ENCODE results near the gene UQCRC2. TPM values are rescaled to one million over a fixed set of nuclear protein-coding genes. Genes with fewer than 3 reads are reported as not detected.

Gene UQCRC2
- total and polyA plus RNA-seq, 10 of the 15 experiments (the other 5 are each of a cell fraction or from before 2014, with no cell fraction given) = 256 to 563 (median 327) TPM

GRCh38 chr16:22010902-22011301 lies 57.7 kb downstream of the UQCRC2 start:
- no peak overlapping the region for H3K9ac ChIP-seq (ENCODE audit: control insufficient read depth, insufficient read depth, low read length)
- no peaks in the 10 kb centered on the region for H3K36me3 ChIP-seq (ENCODE audit: control insufficient read depth in 2 of 2, insufficient read depth in 2 of 2, low read length in 1 of 2)
- WGBS (ENCODE audit: insufficient coverage, insufficient replicate concordance, low lambda C conversion rate, missing lambda C conversion rate) = 93% methylated on average over 5 of the region's 5 CpGs
- intact Hi-C loops (cut with micrococcal nuclease; ENCODE audit: unreplicated experiment) = loop anchor here (5.0 kb wide), 2 partner anchors 41 to 286 kb away; partner anchors contain the start of gene POLR3E
- no peaks in the 10 kb centered on the region for H3K9me3 ChIP-seq (replicated peaks; ENCODE audit: control insufficient read depth, insufficient read depth, low read length)
- DNase-seq (ENCODE audit: low read depth, low spot score) (no peak), ATAC-seq (no peak), FAIRE-seq (no peak)
- SMC1A ChIA-PET (ENCODE audit: uncharacterized antibody, unreplicated experiment) = interaction anchor here (2.1 to 25.5 kb wide), 4 partner anchors 9 to 67 kb away, joined by 9 to 567 read pairs (median 26); no protein-coding TSS in a partner anchor
- POLR2A ChIA-PET = interaction anchor here (0.9 to 3.6 kb wide), 3 partner anchors 9 to 16 kb away, joined by 3 to 33 read pairs (median 11); no protein-coding TSS in a partner anchor
- no peak overlapping the region for H3K4me3 ChIP-seq
- peaks cover 37% of the 10 kb centered on the region for H3K4me1 ChIP-seq (ENCODE audit: control insufficient read depth, insufficient read depth, low read length)
- no TSS peak for BruUV-seq (replicated peaks)
- TF ChIP-seq PAX5 (IDR thresholded peaks at IDR 0.05; ENCODE audit: borderline replicate concordance, low read depth, low read length) = no peak
- TF ChIP-seq NR2F1 (conservative IDR thresholded peaks at IDR 0.05) = 0 out of 2 replicates have a peak, but pooled peaks have one; percentile 26
- H3K79me2 ChIP-seq (ENCODE audit: control insufficient read depth, insufficient read depth, low read length) = peaks cover 22% of the 10 kb centered on the region
- CTCF ChIA-PET = interaction anchor here (0.6 to 20.1 kb wide), 6 partner anchors 54 to 358 kb away, joined by 3 to 686 read pairs (median 6); no protein-coding TSS in a partner anchor
- RAD21 ChIA-PET (ENCODE audit: unreplicated experiment) = interaction anchor here (1.6 to 22.7 kb wide), 5 partner anchors 12 to 67 kb away, joined by 6 to 466 read pairs (median 9); no protein-coding TSS in a partner anchor
- H3K4me2 ChIP-seq (ENCODE audit: control insufficient read depth, insufficient read depth) = no peak overlapping the region
- no peaks in the 10 kb centered on the region for H3K27me3 ChIP-seq (replicated peaks in 1 of 2; ENCODE audit: control insufficient read depth in 2 of 2, insufficient read depth in 2 of 2, low read length in 1 of 2)
- H3K27ac ChIP-seq (ENCODE audit: control insufficient read depth, insufficient read depth) = no peak overlapping the region
- in situ Hi-C loops (cut with MboI) = no loop called here
- H4K20me1 ChIP-seq (ENCODE audit: control insufficient read depth, insufficient read depth) = no peaks in the 10 kb centered on the region; the same call in 1 of the 2 replicates
- H2AFZ ChIP-seq (ENCODE audit: control insufficient read depth, low read depth, low read length) = no peak overlapping the region

- H3K4me2 ChIP-seq (ENCODE audit: control insufficient read depth, insufficient read depth) = peak overlapping the region; percentile 30
- ATAC-seq (no peak), DNase-seq (ENCODE audit: low read depth, low spot score) (no peak), FAIRE-seq (no peak)
- CTCF ChIA-PET = interaction anchor here (0.6 to 20.1 kb wide), 8 partner anchors 10 to 176 kb away, joined by 3 to 686 read pairs (median 3); no protein-coding TSS in a partner anchor
- H3K4me1 ChIP-seq (ENCODE audit: control insufficient read depth, insufficient read depth, low read length) = peaks cover 32% of the 10 kb centered on the region
- H3K9ac ChIP-seq (ENCODE audit: control insufficient read depth, insufficient read depth, low read length) = no peak overlapping the region
- WGBS (ENCODE audit: insufficient coverage, insufficient replicate concordance, low lambda C conversion rate, missing lambda C conversion rate) = 48% methylated on average over 2 of the region's 2 CpGs
- BruUV-seq (replicated peaks) = no TSS peak
- SMC1A ChIA-PET (ENCODE audit: uncharacterized antibody, unreplicated experiment) = interaction anchor here (0.7 to 25.5 kb wide), 18 partner anchors 9 to 197 kb away, joined by 3 to 567 read pairs (median 4); no protein-coding TSS in a partner anchor
- H2AFZ ChIP-seq (ENCODE audit: control insufficient read depth, low read depth, low read length) = no peak overlapping the region
- RAD21 ChIA-PET (ENCODE audit: unreplicated experiment) = interaction anchor here (0.6 to 22.7 kb wide), 15 partner anchors 9 to 176 kb away, joined by 3 to 466 read pairs (median 6); no protein-coding TSS in a partner anchor
- no peaks in the 10 kb centered on the region for H3K27me3 ChIP-seq (replicated peaks in 1 of 2; ENCODE audit: control insufficient read depth in 2 of 2, insufficient read depth in 2 of 2, low read length in 1 of 2)
- intact Hi-C loops (cut with micrococcal nuclease; ENCODE audit: unreplicated experiment) = loop anchor here (5.0 kb wide), 2 partner anchors 40 to 285 kb away; partner anchors contain the start of gene POLR3E
- H3K4me3 ChIP-seq = no peak overlapping the region; the same call in 1 of the 2 replicates
- no peak overlapping the region for H3K27ac ChIP-seq (ENCODE audit: control insufficient read depth, insufficient read depth)
- H3K36me3 ChIP-seq (ENCODE audit: control insufficient read depth in 2 of 2, insufficient read depth in 2 of 2, low read length in 1 of 2) = no peaks in the 10 kb centered on the region
- POLR2A ChIA-PET = interaction anchor here (0.6 to 1.4 kb wide), 8 partner anchors 10 to 1837 kb away, joined by 3 to 8 read pairs (median 6); no protein-coding TSS in a partner anchor
- H4K20me1 ChIP-seq (ENCODE audit: control insufficient read depth, insufficient read depth) = no peaks in the 10 kb centered on the region; the same call in 1 of the 2 replicates
- H3K9me3 ChIP-seq (replicated peaks; ENCODE audit: control insufficient read depth, insufficient read depth, low read length) = no peaks in the 10 kb centered on the region
- peaks cover 22% of the 10 kb centered on the region for H3K79me2 ChIP-seq (ENCODE audit: control insufficient read depth, insufficient read depth, low read length)
- in situ Hi-C loops (cut with MboI) = no loop called here
- TF ChIP-seq, protein P1, sequence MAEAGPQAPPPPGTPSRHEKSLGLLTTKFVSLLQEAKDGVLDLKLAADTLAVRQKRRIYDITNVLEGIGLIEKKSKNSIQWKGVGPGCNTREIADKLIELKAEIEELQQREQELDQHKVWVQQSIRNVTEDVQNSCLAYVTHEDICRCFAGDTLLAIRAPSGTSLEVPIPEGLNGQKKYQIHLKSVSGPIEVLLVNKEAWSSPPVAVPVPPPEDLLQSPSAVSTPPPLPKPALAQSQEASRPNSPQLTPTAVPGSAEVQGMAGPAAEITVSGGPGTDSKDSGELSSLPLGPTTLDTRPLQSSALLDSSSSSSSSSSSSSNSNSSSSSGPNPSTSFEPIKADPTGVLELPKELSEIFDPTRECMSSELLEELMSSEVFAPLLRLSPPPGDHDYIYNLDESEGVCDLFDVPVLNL (IDR thresholded peaks at IDR 0.05; ENCODE audit: low read depth, low read length) = no peak
- TF ChIP-seq POLR2A (IDR thresholded peaks at IDR 0.05; ENCODE audit: low read depth, low read length) (no peak), RAD21 (IDR thresholded peaks at IDR 0.05; ENCODE audit: insufficient read depth, low read depth, low read length) (no peak), RB1 (IDR thresholded peaks at IDR 0.05; ENCODE audit: borderline replicate concordance) (no peak), PBX3 (IDR thresholded peaks at IDR 0.05; ENCODE audit: insufficient replicate concordance, low read depth, low read length) (no peak), TCF12 (IDR thresholded peaks at IDR 0.05; ENCODE audit: low read depth, low read length) (no peak), CREB1 (IDR thresholded peaks at IDR 0.05; ENCODE audit: low read depth) (no peak), RAD51 (IDR thresholded peaks at IDR 0.05) (no peak), ZNF622 (IDR thresholded peaks at IDR 0.05) (no peak), SPI1 (IDR thresholded peaks at IDR 0.05; ENCODE audit: borderline replicate concordance, insufficient read depth, low read depth, low read length) (no peak), FOXK2 (IDR thresholded peaks at IDR 0.05) (no peak), EED (IDR thresholded peaks at IDR 0.05; ENCODE audit: low read depth) (no peak)
- TF ChIP-seq, protein P2, sequence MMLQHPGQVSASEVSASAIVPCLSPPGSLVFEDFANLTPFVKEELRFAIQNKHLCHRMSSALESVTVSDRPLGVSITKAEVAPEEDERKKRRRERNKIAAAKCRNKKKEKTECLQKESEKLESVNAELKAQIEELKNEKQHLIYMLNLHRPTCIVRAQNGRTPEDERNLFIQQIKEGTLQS (IDR thresholded peaks at IDR 0.05; ENCODE audit: borderline replicate concordance, extremely low read depth, low read depth, low read length) = no peak
Measured at GRCh38 chr16:22012241-22012640, 59.1 kb downstream of the UQCRC2 start.
